Neuronal stem cell (in vitro differentiated cells): ENCODE results near the gene CD44.

ENCODE experiments used
- DNase-seq: peaks from one replicate; pipeline ENCODE4 v3.0.0-alpha.2; 2013; ENCODE audit warnings: low spot score
- H2AFZ ChIP-seq: one replicate; pipeline ENCODE4 v1.6.1; 2013; ENCODE audit warnings: mild to moderate bottlenecking, low read length, inconsistent platforms
- H2AK5ac ChIP-seq: 2 replicates; pipeline ENCODE4 v1.6.1; 2013; ENCODE audit warnings: low read depth, mild to moderate bottlenecking, inconsistent platforms, low read length, moderate library complexity, mixed read lengths
- H2BK120ac ChIP-seq: 2 replicates; pipeline ENCODE4 v1.6.1; 2013; ENCODE audit warnings: low read depth, mild to moderate bottlenecking, inconsistent platforms, low read length, moderate library complexity, mixed read lengths
- H2BK12ac ChIP-seq: one replicate; pipeline ENCODE4 v1.6.1; 2013; ENCODE audit warnings: low read length, inconsistent platforms
- H2BK15ac ChIP-seq: 2 replicates; pipeline ENCODE4 v1.6.1; 2013; ENCODE audit warnings: mild to moderate bottlenecking, low read length, inconsistent platforms, mixed read lengths
- H2BK5ac ChIP-seq: one replicate; pipeline ENCODE4 v1.6.1; 2013; ENCODE audit warnings: inconsistent platforms, mild to moderate bottlenecking, low read length, moderate library complexity
- H3K14ac ChIP-seq: one replicate; pipeline ENCODE4 v1.6.1; 2013; ENCODE audit warnings: low read length, inconsistent platforms
- H3K18ac ChIP-seq: 2 replicates; pipeline ENCODE4 v1.6.1; 2013; ENCODE audit warnings: low read length, inconsistent platforms
- H3K23ac ChIP-seq: 2 replicates; pipeline ENCODE4 v1.6.1; 2013; ENCODE audit warnings: low read depth, mild to moderate bottlenecking, mixed read lengths, low read length, inconsistent platforms; ENCODE audit not compliant: poor library complexity
- H3K27ac ChIP-seq: replicated peaks from 3 replicates; pipeline ENCODE4 v1.5.1; 2013; ENCODE audit warnings: low read length, inconsistent platforms
- H3K27me3 ChIP-seq, 3 experiments: 2 replicates each; pipeline ENCODE4 v1.6.1; 2013; ENCODE audit warnings: low read length in 3 of 3, mild to moderate bottlenecking in 2 of 3, inconsistent platforms in 1 of 3, low read depth in 1 of 3, mixed read lengths in 1 of 3, moderate library complexity in 1 of 3; ENCODE audit not compliant: control insufficient read depth in 3 of 3, insufficient read depth in 3 of 3
- H3K36me3 ChIP-seq, 2 donors: replicated peaks in 1 of 2; 2 replicates each; pipeline ENCODE4 v1.6.1; 2013; ENCODE audit warnings: low read length in 2 of 2; ENCODE audit not compliant: control insufficient read depth in 2 of 2, insufficient read depth in 2 of 2
- H3K4ac ChIP-seq: 2 replicates; pipeline ENCODE4 v1.6.1; 2013; ENCODE audit warnings: inconsistent platforms, mild to moderate bottlenecking, low read length, moderate library complexity
- H3K4me1 ChIP-seq, 2 donors: 1 replicate in 1 of 2; 2 replicates in 1 of 2; pipeline ENCODE4 v1.6.1; 2013; ENCODE audit warnings: low read length in 2 of 2, low read depth in 1 of 2; ENCODE audit not compliant: control insufficient read depth in 2 of 2, insufficient read depth in 1 of 2
- H3K4me2 ChIP-seq: one replicate; pipeline ENCODE4 v1.6.1; 2013; ENCODE audit warnings: mild to moderate bottlenecking, low read length, inconsistent platforms; ENCODE audit not compliant: insufficient read depth, poor library complexity, severe bottlenecking
- H3K4me3 ChIP-seq, 2 donors: 2 replicates each; pipeline ENCODE4 v1.5.1; 2013; ENCODE audit warnings: low read length in 2 of 2, mild to moderate bottlenecking in 2 of 2, inconsistent platforms in 1 of 2, moderate library complexity in 1 of 2
- H3K79me1 ChIP-seq: one replicate; pipeline ENCODE4 v1.6.1; 2013; ENCODE audit warnings: low read depth, mild to moderate bottlenecking, inconsistent platforms, low read length, moderate library complexity
- H3K9ac ChIP-seq: one replicate; pipeline ENCODE4 v1.6.1; 2013; ENCODE audit warnings: mild to moderate bottlenecking, low read depth, low read length, inconsistent platforms; ENCODE audit not compliant: poor library complexity
- H3K9me3 ChIP-seq, 2 donors: replicated peaks in 1 of 2; 2 replicates each; pipeline versions ENCODE3 to v1.6.1; 2013; ENCODE audit warnings: low read length in 2 of 2, mild to moderate bottlenecking in 2 of 2, inconsistent platforms in 1 of 2, low read depth in 1 of 2, mixed read lengths in 1 of 2, moderate library complexity in 1 of 2; ENCODE audit not compliant: control insufficient read depth in 2 of 2, insufficient read depth in 1 of 2
- H4K8ac ChIP-seq: one replicate; pipeline ENCODE4 v1.6.1; 2013; ENCODE audit warnings: low read depth, mild to moderate bottlenecking, inconsistent platforms, low read length, moderate library complexity
- H4K91ac ChIP-seq: one replicate; pipeline ENCODE4 v1.6.1; 2013; ENCODE audit warnings: low read length, low read depth, mild to moderate bottlenecking, inconsistent platforms; ENCODE audit not compliant: poor library complexity
- WGBS, 2 donors: extraction: QIAGEN DNeasy Blood & Tissue Kit; methylation state at CpG; one replicate each; pipeline ENCODE4 v1.1.7; 2013; ENCODE audit warnings: missing lambda C conversion rate in 2 of 2, mixed read lengths in 1 of 2; ENCODE audit not compliant: insufficient read length in 2 of 2, insufficient replicate concordance in 1 of 2; ENCODE audit errors: extremely low coverage in 2 of 2; 5-methylcytosine and 5-hydroxymethylcytosine counted together

The CD44 gene

DNA sequence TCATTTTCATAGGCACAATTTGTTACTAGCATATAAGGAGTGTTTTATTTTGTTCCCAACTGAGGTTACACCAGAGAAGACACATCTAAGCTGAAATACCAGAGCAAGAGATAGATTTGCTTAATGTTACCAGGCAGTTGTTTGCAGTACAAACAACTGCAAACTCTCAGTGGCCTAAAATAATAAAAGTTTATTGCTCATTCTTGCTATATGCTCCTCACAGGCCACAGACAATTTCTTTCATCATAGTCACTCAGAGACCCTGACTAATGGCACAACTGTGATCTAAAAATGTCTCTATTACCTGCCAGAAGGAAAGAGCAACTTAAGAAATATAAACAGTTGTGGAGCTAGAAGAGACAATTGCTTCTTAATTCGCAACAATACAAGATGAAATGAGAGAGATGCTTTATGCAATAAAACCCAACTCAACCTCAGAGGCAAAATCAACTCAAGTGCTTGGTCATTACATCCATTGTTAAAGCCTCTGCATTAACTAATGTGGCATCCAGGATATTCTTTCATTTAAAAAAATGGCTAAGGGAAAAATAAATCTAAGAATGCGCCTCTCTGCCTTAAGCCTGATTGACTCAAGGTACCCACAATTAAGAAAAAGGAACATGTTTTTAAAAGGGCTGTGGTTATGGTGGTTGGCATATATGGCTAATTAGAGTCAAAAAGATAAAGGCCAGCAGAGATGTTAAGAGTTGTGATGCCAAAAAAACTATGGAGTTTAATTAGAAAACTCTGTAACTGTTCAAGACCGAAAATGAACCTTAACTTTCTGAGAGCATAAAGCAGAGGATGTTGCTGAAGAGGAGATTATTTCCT is 103.7 kb downstream of the CD44 start:
- no CpG with 5 or more reads among the region's 3 CpGs for WGBS, 2 donors
- Histone ChIP-seq H2AFZ (no peak overlapping the region), H3K27me3 (no peaks in the 10 kb centered on the region), H3K18ac (no peak overlapping the region), H3K9me3 (no peaks in the 10 kb centered on the region), H3K4me3 (no peak overlapping the region), H3K79me1 (no peaks in the 10 kb centered on the region), H3K36me3 (no peaks in the 10 kb centered on the region), H2BK12ac (no peak overlapping the region), H3K14ac (no peak overlapping the region), H4K8ac (no peak overlapping the region), H2BK120ac (no peak overlapping the region), H2BK15ac (no peak overlapping the region), H2BK5ac (no peak overlapping the region), H4K91ac (no peak overlapping the region), H3K4me2 (no peak overlapping the region), H3K23ac (no peak overlapping the region), H3K4me1 (no peaks in the 10 kb centered on the region), H3K9ac (no peak overlapping the region), H3K4ac (no peak overlapping the region), H2AK5ac (no peak overlapping the region), H3K27ac (no peak overlapping the region)
- DNase-seq = no peak

DNA sequence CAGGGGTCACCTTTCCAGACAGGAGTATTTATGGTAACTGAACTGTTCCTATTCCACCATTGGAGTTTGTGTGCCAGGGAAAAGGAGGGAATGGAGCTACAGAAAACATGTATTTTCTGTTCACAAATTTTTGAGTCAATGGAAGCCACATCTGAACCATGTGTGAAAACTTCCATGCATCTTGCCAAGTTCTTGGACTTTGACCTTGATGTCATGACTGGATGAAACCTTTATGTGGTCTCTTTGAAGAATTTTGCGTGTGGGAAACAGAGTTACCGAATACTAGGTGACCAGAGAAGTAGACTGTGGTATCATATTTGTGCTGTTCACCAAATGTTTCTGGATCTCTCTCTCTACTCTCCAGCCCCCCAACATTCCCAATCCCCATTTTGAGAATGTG is 104.8 kb downstream of the CD44 start:
- H3K9me3 ChIP-seq = peaks cover 0 to 4% of the 10 kb centered on the region in 2 donors
- WGBS, 2 donors = no CpG with 5 or more reads among the region's 2 CpGs
- no peaks in the 10 kb centered on the region for H3K27me3 ChIP-seq
- no peak overlapping the region for H3K23ac ChIP-seq
- H3K79me1 ChIP-seq = no peaks in the 10 kb centered on the region
- H3K14ac ChIP-seq = no peak overlapping the region
- no peak overlapping the region for H3K18ac ChIP-seq
- no peak overlapping the region for H2BK15ac ChIP-seq
- no peak overlapping the region for H3K4me2 ChIP-seq
- no peaks in the 10 kb centered on the region for H3K36me3 ChIP-seq
- H3K27ac ChIP-seq = no peak overlapping the region
- no peak for DNase-seq
- H3K9ac ChIP-seq = no peak overlapping the region
- no peak overlapping the region for H2AFZ ChIP-seq
- no peak overlapping the region for H4K91ac ChIP-seq
- H2BK120ac ChIP-seq = no peak overlapping the region
- no peak overlapping the region for H2BK5ac ChIP-seq
- H3K4ac ChIP-seq = no peak overlapping the region
- no peak overlapping the region for H2BK12ac ChIP-seq
- H3K4me3 ChIP-seq = no peak overlapping the region
- H3K4me1 ChIP-seq = no peaks in the 10 kb centered on the region
- H2AK5ac ChIP-seq = no peak overlapping the region
- H4K8ac ChIP-seq = no peak overlapping the region

DNA sequence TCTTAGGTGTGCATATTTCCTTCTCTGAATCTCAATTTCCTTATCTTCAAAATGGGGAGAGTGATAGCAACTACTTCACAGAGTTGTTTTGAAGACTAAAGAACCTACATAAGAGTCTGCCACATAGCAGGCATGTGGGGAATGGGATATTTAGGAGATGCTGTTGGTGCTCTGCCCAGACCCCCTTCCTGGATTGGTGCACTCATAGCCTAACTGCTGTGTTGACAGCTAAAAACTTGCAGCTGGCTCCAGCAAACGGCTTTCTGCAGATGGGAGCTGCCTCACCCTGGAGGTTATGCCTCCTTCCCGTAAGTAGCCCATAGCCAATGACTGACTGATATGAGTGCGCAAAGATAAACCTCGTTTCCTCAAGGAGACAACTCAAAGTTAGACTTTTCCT is 106.1 kb downstream of the CD44 start:
- H2BK12ac ChIP-seq = no peak overlapping the region
- H3K4me1 ChIP-seq = no peaks in the 10 kb centered on the region
- no peak overlapping the region for H2BK120ac ChIP-seq
- H3K14ac ChIP-seq = no peak overlapping the region
- no peak overlapping the region for H2BK15ac ChIP-seq
- no peak overlapping the region for H2AFZ ChIP-seq
- no peaks in the 10 kb centered on the region for H3K27me3 ChIP-seq
- no peak overlapping the region for H3K4me3 ChIP-seq
- DNase-seq = no peak
- H3K23ac ChIP-seq = no peak overlapping the region
- H4K8ac ChIP-seq = no peak overlapping the region
- H2BK5ac ChIP-seq = no peak overlapping the region
- no peak overlapping the region for H3K4ac ChIP-seq
- no peak overlapping the region for H3K27ac ChIP-seq
- no peak overlapping the region for H3K4me2 ChIP-seq
- H3K18ac ChIP-seq = no peak overlapping the region
- no peaks in the 10 kb centered on the region for H3K79me1 ChIP-seq
- no CpG with 5 or more reads among the region's 4 CpGs for WGBS, 2 donors
- no peak overlapping the region for H2AK5ac ChIP-seq
- no peaks in the 10 kb centered on the region for H3K36me3 ChIP-seq
- H3K9ac ChIP-seq = no peak overlapping the region
- peaks cover 0 to 5% of the 10 kb centered on the region in 2 donors for H3K9me3 ChIP-seq
- H4K91ac ChIP-seq = no peak overlapping the region

DNA sequence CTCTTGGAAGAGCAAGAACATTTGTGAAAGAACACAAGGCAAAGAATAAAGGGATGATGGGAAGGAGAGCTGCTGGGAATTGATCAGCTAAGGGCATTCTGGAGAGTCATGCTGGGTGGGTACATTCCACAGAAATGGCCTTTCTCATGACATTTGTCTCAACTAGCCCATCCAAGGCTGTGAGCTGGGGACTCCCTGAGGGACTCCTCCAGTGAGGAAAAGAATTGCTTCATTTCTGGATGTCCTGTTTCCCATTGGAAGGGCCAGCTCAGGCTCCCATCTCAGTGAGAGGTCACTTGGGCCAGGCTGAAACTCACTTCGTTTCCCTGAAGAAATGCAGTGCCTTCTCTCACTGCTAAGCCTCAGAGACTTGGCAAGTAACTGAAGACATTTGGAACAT is 106.8 kb downstream of the CD44 start:
- no peak overlapping the region for H2BK12ac ChIP-seq
- H3K23ac ChIP-seq = no peak overlapping the region
- no CpG with 5 or more reads among the region's 1 CpG for WGBS, 2 donors
- H4K8ac ChIP-seq = no peak overlapping the region
- no peak overlapping the region for H3K18ac ChIP-seq
- H3K36me3 ChIP-seq = no peaks in the 10 kb centered on the region
- H2BK120ac ChIP-seq = no peak overlapping the region
- H2AK5ac ChIP-seq = no peak overlapping the region
- no peak overlapping the region for H2AFZ ChIP-seq
- no peaks in the 10 kb centered on the region for H3K4me1 ChIP-seq
- H3K4ac ChIP-seq = no peak overlapping the region
- H3K9me3 ChIP-seq = peaks cover 0 to 5% of the 10 kb centered on the region in 2 donors
- H3K27ac ChIP-seq = no peak overlapping the region
- H3K79me1 ChIP-seq = no peaks in the 10 kb centered on the region
- DNase-seq = no peak
- no peak overlapping the region for H2BK15ac ChIP-seq
- H4K91ac ChIP-seq = no peak overlapping the region
- H3K14ac ChIP-seq = no peak overlapping the region
- H3K4me3 ChIP-seq = no peak overlapping the region
- no peak overlapping the region for H3K4me2 ChIP-seq
- H3K9ac ChIP-seq = no peak overlapping the region
- no peak overlapping the region for H2BK5ac ChIP-seq
- no peaks in the 10 kb centered on the region for H3K27me3 ChIP-seq
